DND-41 (cell line): ENCODE results near the gene SVIL.

Experiments
- EZH2 ChIP-seq: IDR thresholded peaks from 3 replicates; pipeline ENCODE4 v1.6.1; 2012; ENCODE audit warnings: borderline replicate concordance, low read depth, mild to moderate bottlenecking, moderate library complexity, low read length, inconsistent platforms; ENCODE audit not compliant: severe bottlenecking
- TF ChIP-seq, protein P1 (sequence below): IDR thresholded peaks from 2 replicates; pipeline ENCODE4 v1.5.1; 2012; ENCODE audit warnings: borderline replicate concordance, low read length, moderate library complexity, mild to moderate bottlenecking; ENCODE audit not compliant: poor library complexity, severe bottlenecking; ENCODE audit errors: extremely low read depth

DNA sequence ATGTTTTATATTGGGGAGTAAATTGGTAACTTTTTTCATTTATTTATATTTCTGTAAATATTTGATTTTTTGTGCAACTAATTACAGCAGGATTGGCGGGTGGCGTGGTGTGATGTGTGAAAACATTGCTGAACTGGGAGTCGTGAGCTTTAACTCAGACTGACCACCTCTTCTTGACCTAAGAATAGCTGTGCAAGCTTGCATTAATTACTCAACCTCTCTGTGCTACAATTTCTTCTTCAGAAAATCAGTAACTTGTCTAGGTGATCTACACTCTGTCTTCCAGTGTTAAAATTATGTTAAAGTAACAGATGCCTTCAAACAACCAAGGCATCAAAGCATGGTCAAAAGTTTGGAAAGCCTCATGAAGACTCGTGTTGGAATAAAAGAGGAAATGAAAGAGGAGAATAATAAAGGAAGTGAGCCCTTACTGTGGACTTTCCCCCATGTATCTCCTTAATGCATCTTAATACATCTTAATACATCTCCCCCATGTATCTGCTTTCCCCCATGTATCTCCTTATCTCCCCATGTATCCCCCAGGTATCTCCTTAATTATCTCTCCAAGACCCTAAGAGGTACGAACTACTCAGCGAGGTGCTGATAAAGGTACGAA is 71.2 kb downstream of the SVIL start:
- TF ChIP-seq, protein P1, sequence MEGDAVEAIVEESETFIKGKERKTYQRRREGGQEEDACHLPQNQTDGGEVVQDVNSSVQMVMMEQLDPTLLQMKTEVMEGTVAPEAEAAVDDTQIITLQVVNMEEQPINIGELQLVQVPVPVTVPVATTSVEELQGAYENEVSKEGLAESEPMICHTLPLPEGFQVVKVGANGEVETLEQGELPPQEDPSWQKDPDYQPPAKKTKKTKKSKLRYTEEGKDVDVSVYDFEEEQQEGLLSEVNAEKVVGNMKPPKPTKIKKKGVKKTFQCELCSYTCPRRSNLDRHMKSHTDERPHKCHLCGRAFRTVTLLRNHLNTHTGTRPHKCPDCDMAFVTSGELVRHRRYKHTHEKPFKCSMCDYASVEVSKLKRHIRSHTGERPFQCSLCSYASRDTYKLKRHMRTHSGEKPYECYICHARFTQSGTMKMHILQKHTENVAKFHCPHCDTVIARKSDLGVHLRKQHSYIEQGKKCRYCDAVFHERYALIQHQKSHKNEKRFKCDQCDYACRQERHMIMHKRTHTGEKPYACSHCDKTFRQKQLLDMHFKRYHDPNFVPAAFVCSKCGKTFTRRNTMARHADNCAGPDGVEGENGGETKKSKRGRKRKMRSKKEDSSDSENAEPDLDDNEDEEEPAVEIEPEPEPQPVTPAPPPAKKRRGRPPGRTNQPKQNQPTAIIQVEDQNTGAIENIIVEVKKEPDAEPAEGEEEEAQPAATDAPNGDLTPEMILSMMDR, result no peak
- TF ChIP-seq EZH2, result no peak
